Omental fat pad (tissue), 4 donors: ENCODE results near the gene MEGF10. TPM values are rescaled to one million over a fixed set of nuclear protein-coding genes. Genes with fewer than 3 reads are reported as not detected.

Experiments used
- ATAC-seq: fragments of 150-250 bp; one replicate; pipeline ENCODE4 v1.9.1; 2016; ENCODE audit warnings: mild to moderate bottlenecking, moderate library complexity; ENCODE audit not compliant: low FRiP score
- DNase-seq: peaks from one replicate; pipeline ENCODE4 v3.0.0-alpha.2; 2019; ENCODE audit warnings: low spot score
- total RNA-seq, 4 donors: library from RNA; depleted of rRNA; stranded (reverse); fragments of >200 nt; gene quantifications; one replicate each; pipeline ENCODE4 v1.1.0, GENCODE V29; 2016
- TF ChIP-seq, protein P1 (sequence below), 3 donors: fragments of 450-650 bp; IDR thresholded peaks; one replicate each; pipeline ENCODE4 v1.5.1; 2016 to 2017; ENCODE audit warnings: antibody characterized with exemption in 3 of 3, mild to moderate bottlenecking in 3 of 3, moderate library complexity in 2 of 3

Gene MEGF10
- total RNA-seq, 4 donors from 2014 or later = 0.13 to 0.74 (median 0.42) TPM

- no peak for DNase-seq
- TF ChIP-seq, protein P1, sequence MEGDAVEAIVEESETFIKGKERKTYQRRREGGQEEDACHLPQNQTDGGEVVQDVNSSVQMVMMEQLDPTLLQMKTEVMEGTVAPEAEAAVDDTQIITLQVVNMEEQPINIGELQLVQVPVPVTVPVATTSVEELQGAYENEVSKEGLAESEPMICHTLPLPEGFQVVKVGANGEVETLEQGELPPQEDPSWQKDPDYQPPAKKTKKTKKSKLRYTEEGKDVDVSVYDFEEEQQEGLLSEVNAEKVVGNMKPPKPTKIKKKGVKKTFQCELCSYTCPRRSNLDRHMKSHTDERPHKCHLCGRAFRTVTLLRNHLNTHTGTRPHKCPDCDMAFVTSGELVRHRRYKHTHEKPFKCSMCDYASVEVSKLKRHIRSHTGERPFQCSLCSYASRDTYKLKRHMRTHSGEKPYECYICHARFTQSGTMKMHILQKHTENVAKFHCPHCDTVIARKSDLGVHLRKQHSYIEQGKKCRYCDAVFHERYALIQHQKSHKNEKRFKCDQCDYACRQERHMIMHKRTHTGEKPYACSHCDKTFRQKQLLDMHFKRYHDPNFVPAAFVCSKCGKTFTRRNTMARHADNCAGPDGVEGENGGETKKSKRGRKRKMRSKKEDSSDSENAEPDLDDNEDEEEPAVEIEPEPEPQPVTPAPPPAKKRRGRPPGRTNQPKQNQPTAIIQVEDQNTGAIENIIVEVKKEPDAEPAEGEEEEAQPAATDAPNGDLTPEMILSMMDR (IDR thresholded peaks at IDR 0.05) = no peak
- ATAC-seq = no peak
Measured at GRCh38 chr5:127275641-127276193, 14.9 kb upstream of the MEGF10 start.

DNA sequence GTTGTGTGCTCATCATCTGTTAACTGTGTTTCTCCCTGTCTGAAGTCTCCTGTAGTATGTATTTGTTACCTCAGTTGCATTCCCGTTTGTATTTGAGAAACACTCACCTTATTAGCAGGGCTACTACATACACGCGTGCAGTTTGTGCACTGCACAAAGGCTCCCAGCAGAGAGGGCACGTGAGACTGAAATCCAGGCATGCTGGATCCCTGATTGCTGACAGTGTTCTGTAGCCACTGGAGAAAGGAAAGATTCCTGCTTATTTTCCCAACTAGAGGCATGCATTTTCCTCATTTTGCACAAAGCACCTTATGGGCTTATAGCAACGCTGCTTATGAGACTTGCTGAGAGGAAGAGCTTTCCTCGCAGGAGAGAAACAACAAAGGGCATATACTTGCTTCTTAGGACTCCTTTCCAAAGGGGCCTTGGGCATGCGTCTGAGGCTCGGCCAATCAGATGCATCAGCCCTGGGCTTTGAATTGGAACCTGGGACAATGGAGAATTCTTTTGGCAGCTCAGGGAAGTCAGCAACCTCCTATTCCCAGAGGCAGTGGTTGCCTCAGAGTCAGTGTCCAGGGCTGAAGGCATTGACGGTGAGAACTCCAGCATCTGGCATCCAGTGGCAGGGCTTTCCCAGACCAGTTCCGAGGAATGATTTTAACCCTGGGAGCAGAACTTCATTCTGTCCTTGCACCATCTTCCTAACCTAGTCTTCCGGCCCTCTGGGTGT lies 9.9 kb upstream of the MEGF10 start:
- no peak for DNase-seq
- TF ChIP-seq, protein P1 (IDR thresholded peaks at IDR 0.05) = no peak
- ATAC-seq = no peak

DNA sequence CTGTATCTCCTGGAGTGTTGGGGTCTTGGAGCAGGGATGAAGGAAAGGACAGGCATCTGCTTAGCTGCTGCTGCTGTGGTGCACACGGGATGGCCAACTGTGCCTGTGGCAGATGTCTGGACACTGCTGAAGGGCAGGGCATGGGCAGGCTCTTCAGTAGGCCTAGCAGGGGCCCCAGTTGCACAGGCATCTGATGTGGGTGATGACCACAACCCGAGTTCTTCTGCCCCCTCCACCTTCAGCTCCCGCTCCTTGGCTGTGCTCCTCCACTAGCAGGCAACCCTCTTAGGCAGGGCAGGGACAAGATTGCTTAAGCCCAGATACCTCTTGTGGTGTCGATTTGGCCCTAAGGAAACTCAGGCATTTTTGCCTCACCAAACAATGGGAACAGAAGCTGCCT lies 9.0 kb upstream of the MEGF10 start:
- TF ChIP-seq, protein P1 (IDR thresholded peaks at IDR 0.05) = no peak
- no peak for DNase-seq
- ATAC-seq = no peak

DNA sequence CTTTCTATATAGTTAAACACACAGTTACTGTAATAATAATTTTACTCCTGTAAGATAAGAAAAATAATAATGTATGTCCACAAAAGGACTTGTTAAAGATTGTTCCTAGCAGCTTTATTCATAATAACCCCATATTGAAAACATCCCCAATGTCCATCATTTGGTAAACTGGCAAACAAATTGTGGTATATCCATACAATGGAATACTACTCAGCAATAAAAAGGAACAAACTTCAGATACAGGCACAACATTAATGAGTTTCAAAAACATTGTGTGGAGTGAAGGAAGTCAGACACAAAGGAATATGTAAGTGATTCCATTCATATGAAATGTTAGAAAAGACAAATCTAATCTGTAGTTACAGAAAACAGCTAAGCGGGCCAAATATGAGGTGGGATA lies 1.9 kb upstream of the MEGF10 start:
- no peak for ATAC-seq
- TF ChIP-seq, protein P1 (IDR thresholded peaks at IDR 0.05) = no peak

DNA sequence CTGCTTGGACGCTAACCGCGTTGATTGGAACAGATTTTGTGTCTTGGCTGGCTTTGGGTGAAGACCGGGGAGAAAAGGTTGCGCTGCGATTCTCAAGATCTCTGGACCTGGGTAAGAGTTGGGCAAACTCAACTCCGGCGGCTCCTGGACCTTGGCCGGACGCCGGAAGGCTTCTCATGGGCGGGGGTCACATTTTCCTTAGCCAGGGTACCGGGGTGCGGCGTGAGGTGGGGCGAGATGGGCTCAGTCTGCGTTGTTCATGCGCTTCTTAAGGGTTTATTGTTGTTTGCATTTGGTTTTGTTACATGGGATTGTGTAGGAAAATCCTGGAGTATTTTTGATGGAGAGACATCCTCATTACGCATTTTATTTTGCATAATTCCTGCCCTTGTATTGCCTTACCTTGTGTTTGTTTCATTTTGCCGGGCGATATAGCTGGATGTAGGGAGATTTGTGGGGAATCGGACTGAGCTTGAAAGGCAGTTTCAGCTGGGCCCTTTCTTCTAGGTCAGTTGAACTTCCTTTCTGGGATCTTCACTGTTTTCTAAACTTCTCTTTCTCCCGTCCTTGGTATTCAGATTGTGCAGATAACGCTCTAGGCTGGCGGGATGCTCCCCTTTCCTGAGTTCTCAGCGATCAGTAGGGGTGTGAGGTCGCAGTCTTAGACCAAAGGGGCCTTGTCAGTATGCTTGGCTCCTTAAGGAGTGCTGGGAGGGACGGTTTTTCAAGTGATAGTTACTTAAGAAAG lies 524 bp downstream of the MEGF10 start:
- no peak for ATAC-seq
- DNase-seq = no peak
- TF ChIP-seq, protein P1 (IDR thresholded peaks at IDR 0.05) = no peak

More for the DNA sequence above, 1.9 kb upstream of the MEGF10 start:
- no peak for DNase-seq

DNA sequence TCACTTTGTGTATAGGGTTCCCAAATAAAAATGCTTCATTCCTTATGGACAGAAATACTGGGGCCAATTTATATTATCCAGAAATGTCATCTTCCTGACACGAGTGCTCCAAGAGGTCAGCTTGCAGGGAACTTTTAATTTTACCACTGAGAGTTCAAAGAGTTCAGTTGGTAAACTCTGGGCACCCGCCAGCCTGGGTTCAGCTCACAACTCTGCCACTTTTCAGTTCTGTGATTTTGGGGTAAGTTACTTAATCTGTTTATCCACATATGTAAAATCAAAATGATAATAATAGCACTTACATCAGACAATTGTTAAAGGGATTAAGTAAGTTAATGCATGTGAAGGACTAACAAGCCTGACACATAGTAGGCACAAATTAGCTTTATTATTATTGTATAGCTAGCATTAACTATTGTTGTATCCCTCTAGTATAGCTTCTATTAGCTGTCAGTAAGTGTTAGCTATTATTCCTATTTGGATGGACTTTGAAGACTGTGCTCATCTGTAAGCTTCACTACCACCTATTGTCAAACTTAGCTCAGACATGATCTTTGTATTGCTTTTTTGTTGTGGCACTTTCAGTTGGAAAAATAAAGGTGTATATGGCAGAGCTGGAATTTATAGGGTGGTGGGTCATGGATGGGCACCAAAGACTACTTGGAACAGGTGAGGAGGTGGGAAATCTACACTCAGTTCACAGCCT lies 1.6 kb downstream of the MEGF10 start:
- DNase-seq (no peak), ATAC-seq (no peak)
- TF ChIP-seq, protein P1 (IDR thresholded peaks at IDR 0.05) = no peak
